NCI-H187 treated with DMSO at 0.1 percent for 48 hours (cell line): ENCODE measurements around the gene GALNT9.

Experiments used
- DNase-seq: peaks from one replicate; lab custom pipeline; 2025; lab: John Stamatoyannopoulos, UW

GALNT9 gene

DNA sequence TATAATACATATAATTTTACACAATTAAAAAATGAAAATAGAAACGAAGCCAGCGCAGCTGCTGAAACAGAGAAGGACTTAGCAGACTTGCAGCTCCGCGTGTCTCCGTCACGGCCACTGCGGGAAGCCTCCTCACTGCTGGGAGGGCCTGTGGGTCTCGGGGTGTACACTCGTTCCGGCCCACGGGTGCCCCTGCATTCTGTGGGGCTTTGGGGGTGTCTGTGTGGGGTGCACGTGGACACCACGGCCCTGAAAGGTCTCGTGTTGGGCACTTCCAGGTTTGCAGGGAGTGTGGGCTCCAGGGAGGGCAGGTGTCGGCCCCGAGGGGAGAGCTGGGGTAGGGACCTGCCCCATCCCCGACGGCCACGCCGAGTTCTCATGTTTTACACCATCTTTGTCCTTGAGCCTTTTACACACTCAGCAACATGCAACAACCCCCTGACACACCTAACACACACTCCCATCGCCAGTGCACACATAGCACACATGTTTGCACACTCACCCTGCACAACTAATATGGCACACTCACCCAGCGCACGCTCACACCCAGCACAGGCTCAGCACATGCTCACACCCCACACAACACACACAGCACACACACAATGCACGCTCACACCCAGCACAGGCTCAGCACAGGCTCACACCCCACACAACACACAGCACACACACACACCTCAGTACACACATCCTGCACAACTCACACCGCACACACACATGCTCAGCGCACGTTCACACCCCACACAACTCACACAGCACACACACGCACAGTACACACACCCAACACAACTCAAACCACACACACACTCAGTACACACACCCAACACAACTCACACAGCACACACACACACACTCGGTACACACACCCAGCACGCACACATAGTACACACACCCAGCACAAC lies 148.5 kb downstream of the GALNT9 start:
- DNase-seq: no peak

DNA sequence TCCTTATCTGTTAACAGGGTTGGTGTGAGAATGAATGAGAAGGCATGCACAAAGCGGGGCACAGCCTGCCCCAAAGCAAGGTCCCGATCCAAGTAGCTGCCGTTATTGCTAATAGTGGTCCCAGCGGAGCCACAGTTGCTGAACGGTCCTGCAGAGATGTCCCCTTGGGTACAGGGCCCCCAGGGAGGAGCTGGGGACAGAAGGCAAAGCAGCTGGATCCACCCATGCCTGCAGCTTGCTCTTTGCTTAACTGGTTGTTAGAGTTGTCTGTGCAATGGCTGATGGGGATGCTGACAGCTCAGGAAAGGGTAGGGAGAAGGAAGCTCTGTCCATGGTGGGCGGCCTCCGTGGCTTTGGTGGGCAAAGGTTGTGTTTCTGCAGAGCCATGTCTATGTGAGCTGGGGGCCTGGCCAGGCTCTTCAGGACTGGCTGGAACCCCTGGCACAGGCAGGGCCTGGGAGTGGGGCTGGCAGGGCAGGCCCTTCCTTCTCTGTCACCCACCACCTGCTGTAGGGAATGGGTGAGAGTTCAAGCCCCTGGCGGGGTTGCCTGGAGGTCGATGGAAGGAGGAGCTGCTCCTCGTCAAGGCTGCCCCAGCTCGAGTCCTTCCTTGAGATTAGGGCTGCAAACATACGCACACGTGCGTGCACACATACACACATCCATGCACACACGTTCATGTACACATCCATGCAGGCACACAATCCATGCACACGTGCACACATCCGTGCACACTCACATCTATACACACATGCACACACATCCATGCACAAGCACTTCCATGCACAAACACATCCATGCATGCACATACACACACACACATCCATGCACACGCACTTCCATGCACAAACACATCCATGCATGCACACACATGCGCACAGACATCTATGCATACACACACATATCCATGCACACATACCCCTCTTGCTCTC lies 149.7 kb downstream of the GALNT9 start:
- no peak for DNase-seq

DNA sequence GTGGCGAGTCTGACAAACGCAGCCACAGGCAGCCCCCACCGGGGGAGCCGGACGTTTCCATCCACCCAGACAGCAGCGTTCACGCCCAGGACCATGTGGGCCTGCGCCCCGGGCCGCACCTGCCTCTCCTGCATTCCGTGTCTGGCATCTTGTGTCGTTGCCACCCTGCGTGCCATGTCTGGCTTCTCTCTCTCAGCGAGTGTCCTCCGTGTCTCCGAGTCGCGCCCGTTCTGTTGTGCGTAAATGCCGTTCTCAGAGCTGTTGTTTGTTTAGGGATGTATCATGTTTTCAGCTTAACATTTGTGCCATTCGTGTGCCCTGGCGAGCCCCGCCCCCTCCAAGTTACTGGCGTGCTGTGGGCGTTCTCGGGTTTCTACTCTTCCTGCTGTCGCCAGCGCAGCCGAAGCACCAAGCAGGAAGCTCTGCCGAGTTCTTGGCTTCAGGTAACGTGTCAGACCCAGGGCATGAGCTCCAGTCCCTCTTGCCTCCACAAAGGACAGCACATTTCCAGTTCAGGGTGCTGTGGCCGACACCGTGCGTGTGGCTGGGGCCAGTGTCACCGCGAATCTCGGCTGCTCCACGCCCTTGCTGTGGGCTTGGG lies 150.5 kb downstream of the GALNT9 start:
- peak; percentile 27 for DNase-seq

DNA sequence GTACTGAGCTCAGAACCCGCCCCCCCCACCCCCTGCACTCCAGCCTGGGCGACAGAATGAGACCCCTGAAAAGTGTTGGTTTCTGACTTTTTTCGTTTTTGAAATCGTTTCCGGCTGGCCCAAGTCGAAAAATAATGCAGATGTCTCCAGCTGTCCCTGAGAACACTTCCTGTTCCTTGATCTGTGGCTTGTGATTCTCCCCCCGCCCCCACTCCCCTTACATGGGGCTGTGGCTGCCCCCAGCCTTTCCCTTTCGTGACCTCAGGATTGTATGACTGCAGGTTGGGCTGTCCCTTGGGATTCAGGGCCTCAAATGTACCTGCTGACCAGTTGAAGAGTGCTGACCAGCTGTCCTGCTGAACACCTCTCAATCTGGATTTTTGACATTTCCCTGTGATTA lies 151.1 kb downstream of the GALNT9 start:
- DNase-seq: no peak

DNA sequence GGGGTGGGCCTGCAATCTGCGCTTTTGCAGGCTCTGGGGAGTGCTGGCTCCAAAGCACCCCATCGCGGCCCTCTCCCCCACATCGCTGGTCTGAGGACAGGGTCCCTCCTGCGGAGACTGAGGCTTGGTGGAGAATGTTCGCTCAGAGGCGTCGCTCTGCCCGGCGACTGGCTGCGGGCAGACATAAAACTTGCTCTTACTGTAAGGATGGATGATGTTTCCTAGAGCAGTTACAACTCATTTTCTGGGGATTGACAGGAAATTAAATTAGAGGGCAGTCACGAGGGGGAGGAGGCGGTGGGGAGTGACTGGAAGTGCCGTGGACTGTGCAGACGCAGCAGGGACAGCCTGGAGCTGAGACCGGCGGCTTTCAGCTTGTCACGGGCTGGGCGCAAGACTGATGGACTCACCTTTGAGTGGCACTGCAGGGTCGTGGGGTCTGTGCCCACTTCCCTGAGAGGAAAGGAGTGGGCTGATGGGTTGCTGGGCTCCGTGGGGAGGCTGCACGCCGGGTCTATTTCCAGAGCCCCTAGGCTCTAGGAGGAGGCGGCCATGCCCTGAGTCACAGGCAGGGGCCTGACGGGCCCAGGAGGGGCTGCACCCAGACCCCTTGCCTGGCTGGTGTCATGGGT lies 152.4 kb downstream of the GALNT9 start:
- DNase-seq: no peak

DNA sequence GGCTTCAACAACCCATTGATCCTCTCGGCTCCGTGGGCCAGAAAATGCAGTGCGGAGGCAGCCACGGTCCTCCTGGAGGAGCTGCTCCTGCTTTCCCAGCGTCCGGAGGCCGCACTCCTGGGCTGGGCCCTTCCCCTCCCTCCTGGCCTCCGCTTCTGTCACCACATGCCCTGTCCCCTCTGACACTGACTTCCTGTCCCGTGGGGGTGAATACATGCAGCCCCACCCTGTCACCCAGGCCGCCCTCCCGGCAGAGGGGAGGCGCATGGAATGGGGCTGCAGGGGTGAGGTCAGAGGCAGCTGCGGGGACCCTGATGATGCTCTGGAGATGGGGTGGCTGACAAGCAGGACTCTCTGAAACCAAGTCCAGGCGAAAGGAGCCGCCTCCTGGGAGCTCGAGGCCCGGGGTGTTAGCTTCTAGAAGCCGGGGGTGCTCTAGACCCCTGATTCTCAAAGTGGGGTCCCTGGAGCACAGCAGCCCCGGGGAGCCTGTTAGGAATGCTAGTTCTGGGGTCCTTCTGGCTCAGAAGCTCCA lies 152.9 kb downstream of the GALNT9 start:
- DNase-seq: no peak

DNA sequence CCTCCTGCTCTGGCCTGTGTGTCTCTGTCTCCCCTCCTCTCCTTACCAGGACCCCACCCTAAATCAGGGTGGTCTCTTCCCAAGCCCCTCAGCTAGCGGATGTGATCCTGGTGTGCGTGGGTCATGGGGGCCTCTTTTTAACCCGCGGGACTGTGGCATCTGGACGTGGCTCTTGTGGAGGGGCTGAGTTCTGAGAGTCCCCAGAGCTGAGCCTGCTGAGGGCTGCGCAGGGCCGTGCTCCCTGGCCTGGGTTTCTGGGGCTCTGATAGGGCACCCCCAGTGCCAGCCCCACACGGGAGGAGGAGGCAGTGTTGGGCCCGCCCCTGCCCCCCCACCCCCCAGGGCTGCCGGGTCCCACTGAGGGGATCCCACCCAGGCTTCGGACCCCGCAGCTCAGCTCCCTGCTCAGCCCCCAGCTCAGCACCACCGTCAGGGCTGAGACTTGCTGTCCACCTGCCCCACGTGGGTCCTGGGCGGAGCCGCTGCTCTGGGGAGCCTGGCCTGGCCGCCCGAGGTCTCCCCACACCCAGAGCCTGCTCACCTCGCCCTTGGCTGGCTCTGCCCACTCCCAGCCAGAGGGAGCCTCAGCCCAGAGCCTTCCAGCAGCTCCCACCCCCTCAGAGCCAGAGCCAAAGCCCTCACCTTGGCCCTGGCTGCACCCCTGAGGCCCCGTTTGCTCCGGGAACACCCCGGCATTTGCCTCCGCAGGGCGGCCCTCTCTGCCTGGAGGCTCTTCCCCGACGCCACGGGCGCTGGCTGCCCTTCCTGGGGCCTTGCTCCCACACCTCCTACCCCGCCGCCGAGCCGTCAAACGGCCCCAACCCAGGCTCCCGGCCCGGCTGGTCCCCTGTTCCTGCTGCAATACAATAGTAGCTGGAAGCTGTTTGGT lies 153.6 kb downstream of the GALNT9 start:
- no peak for DNase-seq

DNA sequence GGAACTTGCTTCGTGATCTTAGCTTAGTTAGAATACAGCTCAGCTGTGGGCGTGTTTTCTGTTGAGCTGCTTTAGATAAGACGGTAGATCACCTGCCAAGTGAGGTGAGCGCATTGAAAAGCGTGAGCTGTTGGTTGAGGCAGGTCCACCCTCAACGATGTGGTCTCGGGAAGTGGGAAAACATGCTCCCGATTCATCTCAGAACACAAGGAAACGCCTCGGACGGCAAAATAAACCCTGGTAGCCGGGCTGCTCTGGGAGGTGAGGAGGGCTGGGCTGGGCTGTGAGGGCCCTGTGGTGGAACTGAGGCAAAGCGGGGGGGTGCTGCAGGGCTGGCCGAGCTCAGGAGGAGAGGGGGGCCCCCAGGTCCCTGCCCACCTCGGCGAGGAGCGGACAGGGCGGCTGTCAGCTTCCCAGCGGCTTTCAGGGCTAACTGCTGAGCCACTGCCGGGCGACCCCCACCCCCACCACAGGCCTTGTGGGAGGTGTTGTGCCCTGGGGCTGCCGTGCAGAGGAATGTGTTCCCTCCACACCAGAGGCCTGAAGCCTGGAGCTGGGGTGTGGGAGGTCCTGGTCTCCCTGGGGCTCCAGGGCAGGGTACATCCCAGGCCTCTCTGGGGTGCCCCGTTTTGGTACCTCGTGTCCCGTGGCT lies 154.4 kb downstream of the GALNT9 start:
- DNase-seq: no peak

DNA sequence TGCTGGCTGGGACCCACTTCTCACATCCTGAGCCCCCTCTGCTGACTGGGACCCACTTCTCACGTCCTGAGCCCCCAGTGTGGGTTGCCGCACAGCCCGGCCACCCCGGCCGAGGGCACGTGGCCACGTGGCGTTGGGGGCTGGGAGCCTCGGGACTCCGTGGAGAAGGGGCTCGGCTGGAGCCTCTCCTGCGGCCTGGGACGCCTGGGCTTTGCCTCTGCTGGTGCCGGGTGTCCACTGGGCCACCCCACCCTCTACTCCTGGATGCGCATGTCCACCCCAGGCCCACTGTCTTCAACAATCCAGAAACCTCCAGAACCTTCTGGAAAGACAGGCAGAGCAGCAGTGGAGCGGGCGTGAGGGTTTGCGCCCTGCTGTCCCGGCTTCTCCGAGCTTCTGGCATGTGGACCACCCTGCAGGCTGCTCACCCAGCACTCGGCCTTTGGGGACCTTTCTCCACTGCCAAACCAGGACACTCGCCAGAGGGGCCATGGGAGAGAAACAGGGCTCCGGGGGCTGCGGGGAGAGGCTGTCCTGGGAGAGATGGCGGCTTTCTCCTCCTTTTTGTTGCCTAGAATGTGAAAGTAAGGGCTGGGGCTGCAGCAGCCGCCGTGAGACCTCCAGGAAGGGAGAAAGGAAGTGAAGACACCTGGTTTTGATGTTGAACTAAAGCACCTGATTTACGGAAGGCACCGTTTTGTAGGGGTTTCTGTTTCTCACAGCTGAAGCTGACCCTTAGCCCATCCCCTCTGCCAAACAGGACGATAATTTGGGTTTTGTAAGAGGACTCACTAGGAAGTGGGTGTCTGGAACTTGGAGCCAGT lies 155.2 kb downstream of the GALNT9 start:
- no peak for DNase-seq

DNA sequence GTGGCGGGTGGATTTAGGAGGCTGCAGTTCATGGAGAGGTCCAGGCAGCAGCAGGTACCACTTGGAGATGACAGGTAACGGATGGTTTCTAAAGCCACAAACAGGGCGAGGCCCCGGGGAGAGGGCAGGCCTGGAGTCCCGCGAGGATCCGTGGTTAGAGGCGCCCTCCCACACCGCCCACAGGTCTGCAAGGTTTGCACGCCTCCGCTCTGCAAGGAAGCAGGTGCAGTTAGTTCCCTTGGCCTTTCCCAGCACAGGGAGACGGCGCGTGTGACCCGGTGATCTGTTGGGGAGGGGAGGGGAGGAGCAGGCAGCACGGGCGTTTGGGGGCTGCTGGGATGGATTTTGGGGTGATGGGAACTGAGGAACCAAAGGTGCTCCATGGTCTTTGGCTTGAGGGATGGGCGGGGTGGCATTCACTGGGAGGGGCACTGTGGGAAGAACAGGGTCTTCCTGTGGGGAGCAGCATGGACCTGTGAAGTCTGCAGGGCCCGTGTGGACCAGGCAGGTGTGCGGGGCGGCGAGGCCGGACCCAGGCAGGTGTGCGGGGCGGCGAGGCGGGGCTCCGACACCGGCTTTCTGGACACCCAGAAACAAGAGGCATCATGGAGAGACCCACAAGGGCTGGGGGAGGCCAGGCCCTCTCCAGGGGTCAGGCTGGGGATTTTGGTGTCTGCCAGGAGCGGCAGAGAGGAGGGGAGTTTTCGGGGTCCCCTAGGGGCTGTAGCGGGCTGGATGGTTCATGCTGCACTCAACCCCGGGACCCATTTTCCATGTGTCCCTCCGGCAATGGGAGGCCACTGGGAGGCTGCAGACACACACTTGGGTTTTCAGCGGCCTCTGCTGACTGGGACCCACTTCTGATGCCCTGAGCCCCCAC lies 156.0 kb downstream of the GALNT9 start:
- peak; percentile 30 for DNase-seq

DNA sequence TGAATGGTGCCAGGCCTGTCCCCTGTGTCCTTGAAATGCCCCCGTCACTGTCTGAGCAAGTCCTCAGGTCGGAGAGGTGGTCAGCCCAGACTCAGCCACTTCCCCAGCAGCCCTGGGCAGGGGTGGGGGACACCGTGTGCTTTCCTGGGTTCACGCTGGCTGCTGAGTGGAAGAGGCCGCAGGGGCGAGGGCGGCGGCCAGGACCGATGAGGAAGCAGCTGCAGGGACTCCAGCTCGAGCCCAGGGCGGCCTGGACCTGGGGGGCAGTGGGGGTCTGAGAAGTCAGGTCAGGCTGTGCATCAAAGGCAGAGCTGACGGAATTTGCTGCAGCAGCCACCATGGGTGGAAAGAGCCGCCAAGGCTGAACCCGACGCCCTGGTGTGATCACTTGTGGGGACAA lies 156.8 kb downstream of the GALNT9 start:
- no peak for DNase-seq

DNA sequence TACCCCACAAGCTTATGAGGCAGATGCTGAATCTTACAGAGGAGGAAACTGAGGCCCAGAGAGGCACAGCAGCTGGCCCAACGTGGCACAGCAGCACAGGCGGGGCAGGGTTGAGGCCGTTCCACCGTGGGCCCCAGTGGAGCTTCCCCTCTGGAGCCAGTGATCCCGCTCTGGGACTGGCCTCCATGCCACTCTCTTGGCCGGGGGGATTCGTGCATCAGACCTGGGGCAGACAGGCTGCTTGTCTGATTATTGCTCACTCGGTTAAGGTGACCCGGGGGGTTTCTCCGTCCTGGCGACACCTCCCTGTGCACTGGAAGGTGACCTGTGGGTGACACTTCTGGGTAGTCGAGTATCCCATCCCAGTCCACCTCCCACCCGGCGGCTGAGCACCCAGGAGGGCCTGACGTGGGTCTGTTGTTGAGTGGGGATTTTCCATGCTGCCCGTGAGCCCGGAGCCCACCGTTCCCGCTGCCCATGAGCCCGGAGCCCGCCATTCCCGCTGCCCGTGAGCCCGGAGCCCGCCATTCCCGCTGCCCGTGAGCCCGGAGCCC lies 157.3 kb downstream of the GALNT9 start:
- DNase-seq: no peak

DNA sequence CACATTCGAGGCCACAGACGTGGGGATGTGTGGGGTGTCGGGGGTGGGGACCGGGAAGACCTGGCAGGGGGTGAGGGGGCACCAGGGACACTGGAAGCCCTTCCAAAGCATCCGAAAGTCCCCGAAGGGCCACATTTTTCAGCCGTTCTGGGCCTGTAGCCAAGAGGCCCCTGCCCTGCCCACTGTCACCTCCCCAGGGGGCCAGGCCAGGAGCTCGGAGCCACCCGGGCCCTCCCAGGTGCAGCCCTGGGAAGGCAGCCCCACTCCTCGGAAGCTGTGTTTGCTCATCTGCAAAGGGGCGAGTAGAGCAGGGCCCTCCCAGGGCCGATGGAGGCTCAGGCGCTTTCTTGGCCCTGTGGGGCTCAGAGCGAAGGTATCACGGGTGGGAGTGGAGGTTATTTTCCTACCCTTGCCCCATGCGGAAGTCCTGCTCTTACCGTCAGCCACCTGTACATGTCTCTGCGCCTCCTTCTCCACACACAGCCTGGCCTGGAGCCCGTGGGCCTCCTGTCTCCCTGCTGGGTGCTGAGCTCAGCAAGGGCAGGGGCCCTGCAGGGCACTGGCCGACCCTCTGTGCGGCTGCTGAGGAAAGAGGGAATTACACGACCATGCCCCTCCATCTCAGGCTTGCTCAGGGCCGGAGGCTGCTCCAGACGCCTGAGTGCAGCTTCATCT lies 158.0 kb downstream of the GALNT9 start:
- DNase-seq: no peak

DNA sequence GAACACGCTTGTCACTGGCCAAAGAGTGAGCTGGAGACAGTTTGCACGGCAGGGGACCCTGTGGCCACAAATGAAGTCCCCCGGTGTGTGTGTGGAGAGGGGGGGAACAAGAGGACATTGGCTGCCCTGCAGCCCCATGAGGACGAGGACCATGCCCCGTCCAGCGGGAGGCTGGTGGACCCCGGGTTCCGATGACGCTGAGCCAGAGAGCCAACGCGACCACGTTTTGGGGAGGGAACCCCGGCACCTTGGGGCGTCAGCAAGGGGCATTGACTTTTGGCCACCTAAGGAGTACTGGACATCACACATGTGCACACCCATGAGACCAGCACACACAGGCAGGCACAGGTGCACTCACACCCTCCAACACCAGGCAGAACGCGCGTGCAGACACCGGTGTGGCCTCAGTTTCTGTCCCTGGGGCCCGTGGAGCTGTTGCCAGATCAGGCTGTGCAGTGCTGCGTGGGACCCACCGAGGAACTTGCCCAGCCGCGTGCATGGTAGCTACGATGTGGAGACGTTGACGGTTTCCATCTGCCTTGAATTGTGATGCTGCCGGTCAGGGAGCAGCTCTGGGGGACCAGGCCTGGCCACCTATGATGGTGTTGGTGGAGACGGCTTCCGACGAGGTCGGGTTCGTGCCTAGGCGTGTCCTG lies 158.6 kb downstream of the GALNT9 start:
- no peak for DNase-seq

DNA sequence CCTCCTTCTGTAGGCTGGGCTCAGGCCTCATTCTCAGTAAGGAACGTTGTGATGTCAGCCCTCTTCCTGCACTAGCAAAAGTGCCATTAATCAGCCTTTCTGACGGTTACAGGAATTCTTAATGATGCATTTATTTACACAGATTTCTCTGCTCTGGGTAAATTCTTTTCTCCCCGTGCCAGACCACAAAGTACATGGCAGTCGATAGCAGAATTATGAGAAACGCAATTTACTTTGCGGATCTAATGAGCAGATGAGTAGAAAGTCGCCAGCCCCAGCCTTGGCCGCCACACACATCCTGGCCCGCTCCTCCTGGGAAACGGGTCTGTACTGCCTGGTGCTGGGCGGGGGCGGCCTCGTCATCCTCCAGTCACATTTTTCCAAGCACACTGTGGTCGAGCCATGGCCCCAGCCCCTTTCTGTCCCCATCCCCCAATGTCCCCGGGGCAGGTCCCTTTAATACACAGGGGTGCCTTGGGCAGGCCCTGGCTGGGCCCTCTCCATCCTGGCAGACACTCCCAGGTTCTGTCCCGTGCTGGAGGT lies 159.2 kb downstream of the GALNT9 start:
- DNase-seq: no peak

DNA sequence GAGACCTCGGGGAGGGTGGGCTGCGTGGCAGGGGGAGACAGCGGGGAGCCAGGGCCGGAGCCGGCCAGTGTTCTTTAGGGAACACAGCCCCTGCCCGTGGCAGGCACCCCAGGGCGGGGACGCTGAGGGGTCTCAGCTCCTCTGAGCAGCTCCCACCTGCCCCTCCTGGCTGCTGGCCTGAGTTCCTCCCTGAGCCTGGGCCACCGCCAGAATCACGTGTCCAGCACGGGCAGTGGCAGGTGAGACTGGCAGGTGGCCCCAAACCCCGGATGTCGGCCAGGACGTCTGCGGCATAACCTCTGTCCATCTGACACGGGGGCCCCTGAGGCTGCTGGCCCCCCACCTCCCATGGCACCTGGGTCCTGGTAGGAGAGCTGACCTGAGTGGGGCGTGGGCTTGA lies 160.0 kb downstream of the GALNT9 start:
- no peak for DNase-seq
